ENCODE measurements around the gene PCP4. TPM values are rescaled to one million over a fixed set of nuclear protein-coding genes. Genes with fewer than 3 reads are reported as not detected.

The PCP4 gene
- total RNA-seq, 4 donors from 2014 or later, result 67.9 to 318 (median 238) TPM

DNA sequence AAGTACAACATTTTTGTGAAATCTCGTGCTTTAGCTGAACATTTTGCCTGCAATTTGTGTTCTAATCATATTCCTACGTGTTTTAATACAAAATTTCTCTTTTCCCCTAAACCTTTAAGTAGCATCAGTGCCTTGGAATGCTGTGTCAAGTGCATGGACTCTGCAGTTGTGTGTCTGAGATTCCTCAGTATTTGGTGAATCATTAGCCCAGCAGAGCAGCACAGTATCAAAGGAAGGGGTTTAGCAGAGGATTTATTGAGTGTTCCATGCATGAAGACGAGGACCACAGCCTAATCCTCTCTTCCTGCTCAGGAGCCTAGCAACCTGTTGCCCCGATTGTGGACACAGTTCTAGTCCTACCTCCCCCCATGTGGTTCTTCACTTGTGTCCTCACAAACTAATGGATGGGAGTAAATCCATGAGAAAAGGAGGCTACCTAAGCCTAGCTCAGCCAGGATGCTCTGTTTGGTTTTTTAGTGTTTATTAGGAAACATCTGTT lies 29.3 kb upstream of the PCP4 start:
- H3K9me3 ChIP-seq, result no peaks in the 10 kb centered on the region
- WGBS, 2 donors, result 71 to 78% methylated on average over 4 of the region's 4 CpGs
- no peak overlapping the region for H3K27ac ChIP-seq
- no peak overlapping the region for H3K4me3 ChIP-seq (replicated peaks in 1 of 3)
- no peak for DNase-seq
- TF ChIP-seq, protein P1, sequence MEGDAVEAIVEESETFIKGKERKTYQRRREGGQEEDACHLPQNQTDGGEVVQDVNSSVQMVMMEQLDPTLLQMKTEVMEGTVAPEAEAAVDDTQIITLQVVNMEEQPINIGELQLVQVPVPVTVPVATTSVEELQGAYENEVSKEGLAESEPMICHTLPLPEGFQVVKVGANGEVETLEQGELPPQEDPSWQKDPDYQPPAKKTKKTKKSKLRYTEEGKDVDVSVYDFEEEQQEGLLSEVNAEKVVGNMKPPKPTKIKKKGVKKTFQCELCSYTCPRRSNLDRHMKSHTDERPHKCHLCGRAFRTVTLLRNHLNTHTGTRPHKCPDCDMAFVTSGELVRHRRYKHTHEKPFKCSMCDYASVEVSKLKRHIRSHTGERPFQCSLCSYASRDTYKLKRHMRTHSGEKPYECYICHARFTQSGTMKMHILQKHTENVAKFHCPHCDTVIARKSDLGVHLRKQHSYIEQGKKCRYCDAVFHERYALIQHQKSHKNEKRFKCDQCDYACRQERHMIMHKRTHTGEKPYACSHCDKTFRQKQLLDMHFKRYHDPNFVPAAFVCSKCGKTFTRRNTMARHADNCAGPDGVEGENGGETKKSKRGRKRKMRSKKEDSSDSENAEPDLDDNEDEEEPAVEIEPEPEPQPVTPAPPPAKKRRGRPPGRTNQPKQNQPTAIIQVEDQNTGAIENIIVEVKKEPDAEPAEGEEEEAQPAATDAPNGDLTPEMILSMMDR (IDR thresholded peaks at IDR 0.05), result no peak
- no peak for TF ChIP-seq POLR2A (IDR thresholded peaks at IDR 0.05)
- H3K4me1 ChIP-seq, result no peaks in the 10 kb centered on the region
- H3K27me3 ChIP-seq, result no peaks in the 10 kb centered on the region
- intact Hi-C loops (cut with DNase I), result no loop called here
- no peaks in the 10 kb centered on the region for H3K36me3 ChIP-seq

DNA sequence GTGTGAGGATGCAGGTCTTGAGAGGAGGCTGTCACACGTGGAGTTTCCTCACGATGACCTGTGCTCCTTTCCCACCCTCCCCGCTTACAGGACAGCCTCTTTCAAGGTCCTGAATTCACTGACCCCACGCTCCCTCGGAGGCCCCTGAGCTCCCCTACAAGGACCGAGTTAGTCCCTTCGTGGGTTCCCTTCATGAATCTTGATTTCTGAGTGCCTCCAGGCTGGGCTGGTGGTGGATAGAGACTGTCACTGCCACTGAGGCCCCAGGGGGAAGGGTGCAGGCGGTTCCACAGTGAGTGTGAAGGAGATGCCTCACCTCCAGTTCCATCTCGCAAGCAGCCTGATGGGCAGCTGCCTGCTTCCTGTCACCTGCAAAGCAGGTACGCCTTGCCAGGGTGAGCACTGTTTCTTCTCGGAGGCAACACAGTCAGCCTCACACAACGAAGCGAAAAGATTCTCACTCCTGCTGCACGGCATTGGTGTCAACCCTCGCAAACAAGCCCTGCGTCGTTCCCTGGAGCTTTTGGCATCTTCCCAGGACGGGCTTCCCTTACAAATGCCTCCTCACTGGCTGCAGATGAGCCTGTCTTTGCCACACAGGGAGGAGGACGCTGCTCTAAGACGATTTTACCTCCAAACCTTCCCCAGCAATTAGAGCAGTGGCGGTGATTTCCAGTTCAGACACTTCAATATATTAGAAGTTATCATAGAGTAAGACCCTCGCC lies 26.7 kb upstream of the PCP4 start:
- Histone ChIP-seq H3K27me3 (no peaks in the 10 kb centered on the region), H3K9me3 (no peaks in the 10 kb centered on the region), H3K4me1 (no peaks in the 10 kb centered on the region), H3K4me3 (replicated peaks in 1 of 3) (no peak overlapping the region), H3K27ac (no peak overlapping the region), H3K36me3 (no peaks in the 10 kb centered on the region)
- DNase-seq, result no peak
- intact Hi-C loops (cut with DNase I), result no loop called here
- 75 to 77% methylated on average over 22 of the region's 22 CpGs for WGBS, 2 donors
- TF ChIP-seq, protein P1 (IDR thresholded peaks at IDR 0.05), result no peak
- no peak for TF ChIP-seq POLR2A (IDR thresholded peaks at IDR 0.05)

DNA sequence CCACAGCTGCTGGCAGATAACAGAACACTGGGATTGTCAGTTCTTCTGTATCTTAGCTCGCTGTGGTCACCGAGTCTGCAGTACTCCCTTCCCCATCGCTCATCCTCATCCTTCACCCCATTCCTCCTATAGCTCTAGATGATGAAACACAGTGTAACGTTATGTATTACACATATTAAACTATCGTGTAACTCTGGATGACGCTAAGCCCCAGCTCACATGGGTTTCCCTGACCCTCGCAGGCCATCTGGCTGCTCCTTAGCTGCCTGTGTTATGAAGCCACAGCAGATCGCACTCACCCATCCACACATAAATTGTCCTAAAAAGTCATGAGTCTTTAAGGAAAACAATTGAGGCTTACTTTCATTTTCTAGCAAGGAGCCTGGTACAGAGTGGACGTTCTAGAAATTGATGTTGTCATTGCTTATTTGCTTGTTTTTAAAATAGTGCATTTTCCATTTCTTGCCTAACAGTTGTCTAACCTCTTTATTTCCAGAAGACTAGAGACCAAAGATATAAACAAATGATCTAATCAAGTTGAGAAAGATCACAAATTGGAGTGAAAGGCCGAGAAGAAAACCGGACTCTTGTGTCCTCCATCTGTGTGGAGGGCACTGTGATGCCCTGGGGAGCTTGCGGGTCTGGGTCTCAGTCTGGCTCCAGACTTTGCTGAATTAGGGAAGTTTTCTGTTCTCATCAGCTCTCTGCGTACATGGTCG lies 24.3 kb upstream of the PCP4 start:
- no peak overlapping the region for H3K27ac ChIP-seq
- no peaks in the 10 kb centered on the region for H3K4me1 ChIP-seq
- intact Hi-C loops (cut with DNase I), result no loop called here
- H3K4me3 ChIP-seq (replicated peaks in 1 of 3), result no peak overlapping the region
- TF ChIP-seq, protein P1 (IDR thresholded peaks at IDR 0.05), result no peak
- TF ChIP-seq POLR2A (IDR thresholded peaks at IDR 0.05), result no peak
- no peaks in the 10 kb centered on the region for H3K36me3 ChIP-seq
- 79 to 84% methylated on average over 14 of the region's 14 CpGs for WGBS, 2 donors
- no peaks in the 10 kb centered on the region for H3K27me3 ChIP-seq
- DNase-seq, result no peak
- no peaks in the 10 kb centered on the region for H3K9me3 ChIP-seq

DNA sequence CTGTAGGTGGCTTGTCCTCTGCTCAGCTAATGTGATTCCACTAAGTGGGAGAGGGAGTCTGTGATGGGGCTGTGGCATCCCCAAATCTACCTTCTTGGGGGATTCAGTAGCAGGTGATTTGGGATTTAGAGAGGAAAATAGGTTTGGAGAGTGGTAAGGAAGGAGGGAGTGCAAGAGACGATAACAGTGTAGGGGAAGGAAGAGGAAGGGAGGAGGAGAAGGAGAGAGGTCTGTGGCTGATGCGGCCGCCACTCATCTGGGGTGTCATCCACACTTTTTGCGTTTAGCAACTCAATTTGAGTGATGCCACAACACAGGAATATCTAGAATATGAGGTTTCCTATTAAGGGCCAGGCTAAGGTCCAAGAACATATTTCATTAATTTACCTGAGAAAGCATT lies 23.8 kb upstream of the PCP4 start:
- no peaks in the 10 kb centered on the region for H3K9me3 ChIP-seq
- no peak overlapping the region for H3K27ac ChIP-seq
- TF ChIP-seq, protein P1 (IDR thresholded peaks at IDR 0.05), result no peak
- TF ChIP-seq POLR2A (IDR thresholded peaks at IDR 0.05), result no peak
- DNase-seq, result no peak
- WGBS, 2 donors, result 92% methylated on average over 4 of the region's 4 CpGs
- H3K4me3 ChIP-seq (replicated peaks in 1 of 3), result no peak overlapping the region
- no peaks in the 10 kb centered on the region for H3K4me1 ChIP-seq
- no peaks in the 10 kb centered on the region for H3K27me3 ChIP-seq
- intact Hi-C loops (cut with DNase I), result no loop called here
- H3K36me3 ChIP-seq, result no peaks in the 10 kb centered on the region

DNA sequence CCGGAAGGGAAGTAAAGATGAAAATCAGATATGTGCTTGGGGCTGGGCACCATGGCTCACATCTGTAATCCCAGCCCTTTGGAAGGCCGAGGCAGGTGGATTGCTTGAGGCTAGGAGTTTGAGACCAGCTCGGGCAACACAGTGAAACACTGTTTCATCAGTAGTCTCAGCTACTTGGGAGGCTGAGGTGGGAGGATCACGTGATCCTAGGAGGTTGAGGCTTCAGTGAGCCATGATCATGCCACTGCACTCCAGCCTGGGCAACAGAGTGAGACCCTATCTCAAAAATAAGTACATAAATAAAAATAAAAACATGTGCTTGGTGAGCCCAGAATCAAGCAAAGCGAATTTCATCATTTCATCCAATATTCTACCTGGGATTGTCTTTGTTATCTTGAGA lies 23.3 kb upstream of the PCP4 start:
- TF ChIP-seq, protein P1 (IDR thresholded peaks at IDR 0.05), result no peak
- no peak for TF ChIP-seq POLR2A (IDR thresholded peaks at IDR 0.05)
- Histone ChIP-seq H3K4me3 (replicated peaks in 1 of 3) (no peak overlapping the region), H3K27me3 (no peaks in the 10 kb centered on the region), H3K9me3 (no peaks in the 10 kb centered on the region), H3K27ac (no peak overlapping the region), H3K36me3 (no peaks in the 10 kb centered on the region), H3K4me1 (no peaks in the 10 kb centered on the region)
- DNase-seq, result no peak
- 91 to 98% methylated on average over 5 of the region's 5 CpGs for WGBS, 2 donors
- intact Hi-C loops (cut with DNase I), result no loop called here

Data from thyroid gland (tissue), 4 donors.